OCI-LY7 (cell line): ENCODE measurements around the gene TICRR. TPM values are rescaled to one million over a fixed set of nuclear protein-coding genes. Genes with fewer than 3 reads are reported as not detected.

Experiments used
- BruUV-seq: library from RNA; stranded (reverse); fragments of 400-500 nt; replicated peaks from 2 replicates; lab custom pipeline; 2021; lab: Mats Ljungman, UMichigan
- CTCF ChIA-PET: fragments of 300-600 bp; sonication (Branson Sonifier 250); formaldehyde crosslinking; loops from one replicate; lab custom pipeline; 2022; ENCODE audit warnings: antibody characterized with exemption; ENCODE audit not compliant: unreplicated experiment; lab: Charles Lee
- POLR2A ChIA-PET: fragments of 300-600 bp; sonication (Branson Sonifier 250); formaldehyde crosslinking; loops from one replicate; lab custom pipeline; 2022; ENCODE audit warnings: antibody characterized with exemption; lab: Charles Lee
- DNase-seq: peaks from one replicate; pipeline ENCODE4 v3.0.0-alpha.2; 2015; ENCODE audit warnings: low spot score
- H2AFZ ChIP-seq: fragments of 200-600 bp; sonication (generic), shearing (Covaris generic); 2 replicates; pipeline ENCODE4 v1.6.1; 2014; ENCODE audit warnings: mild to moderate bottlenecking, antibody characterized with exemption, low read length, moderate library complexity
- H3K27ac ChIP-seq: fragments of 200-600 bp; sonication (generic); 2 replicates; pipeline ENCODE4 v1.5.1; 2014; ENCODE audit warnings: mixed run types, low read depth, mild to moderate bottlenecking, moderate library complexity, low read length, inconsistent platforms; ENCODE audit not compliant: poor library complexity, severe bottlenecking
- H3K36me3 ChIP-seq: fragments of 200-600 bp; sonication (generic); 2 replicates; pipeline ENCODE4 v1.6.1; 2014; ENCODE audit warnings: mild to moderate bottlenecking, antibody characterized with exemption, low read length, moderate library complexity, mixed read lengths; ENCODE audit not compliant: insufficient read depth
- H3K4me1 ChIP-seq: fragments of 200-600 bp; sonication (generic); 2 replicates; pipeline ENCODE4 v1.5.1; 2014; ENCODE audit warnings: mild to moderate bottlenecking, low read length; ENCODE audit not compliant: insufficient read depth, poor library complexity, severe bottlenecking
- H3K4me2 ChIP-seq: fragments of 200-600 bp; sonication (generic); 2 replicates; pipeline ENCODE4 v1.6.1; 2014; ENCODE audit warnings: mild to moderate bottlenecking, low read length
- H3K4me3 ChIP-seq: fragments of 200-600 bp; sonication (generic); 2 replicates; pipeline ENCODE4 v1.5.1; 2014; ENCODE audit warnings: mild to moderate bottlenecking, low read depth, low read length; ENCODE audit not compliant: poor library complexity, severe bottlenecking
- H3K79me2 ChIP-seq: fragments of 200-600 bp; sonication (generic); 2 replicates; pipeline ENCODE4 v1.6.1; 2016; ENCODE audit warnings: low read depth, mild to moderate bottlenecking, low read length, moderate library complexity, mixed read lengths; ENCODE audit not compliant: insufficient read depth
- H3K9me2 ChIP-seq: fragments of 200-600 bp; sonication (generic); 2 replicates; pipeline ENCODE4 v1.6.1; 2016; ENCODE audit warnings: mild to moderate bottlenecking, low read length, mixed read lengths; ENCODE audit not compliant: insufficient read depth
- H3K9me3 ChIP-seq: fragments of 200-600 bp; sonication (generic); 2 replicates; pipeline ENCODE4 v1.6.1; 2014; ENCODE audit warnings: mild to moderate bottlenecking, mixed run types, low read length, mixed read lengths
- H4K20me1 ChIP-seq: fragments of 200-600 bp; sonication (generic); 2 replicates; pipeline ENCODE4 v1.6.1; 2014; ENCODE audit warnings: mild to moderate bottlenecking, antibody characterized with exemption, low read length, moderate library complexity, mixed read lengths; ENCODE audit not compliant: insufficient read depth
- EZH2phosphoT487 ChIP-seq: fragments of 200-600 bp; sonication (generic); IDR thresholded peaks from 2 replicates; pipeline ENCODE4 v1.6.1; 2018; ENCODE audit warnings: low read depth, borderline replicate concordance, mild to moderate bottlenecking, mixed run types, antibody characterized with exemption, low read length, moderate library complexity, mixed read lengths
- intact Hi-C: fragments of 100-400 bp; cut with micrococcal nuclease; formaldehyde crosslinking; loops from one replicate; pipeline ENCODE4 v1.10.0; 2022; ENCODE audit not compliant: unreplicated experiment
- total RNA-seq, 2 experiments: library from RNA; depleted of rRNA in 1 of 2; stranded (reverse); fragments of >200 nt in 1 of 2; shearing (Covaris generic) in 1 of 2; gene quantifications; 2 replicates each; pipeline ENCODE4 v1.2.3, GENCODE V29; 2014 to 2022
- TF ChIP-seq, protein P1 (sequence below): fragments of 200-600 bp; sonication (generic); conservative IDR thresholded peaks from 2 replicates; pipeline ENCODE4 v1.5.1; 2014; ENCODE audit warnings: mild to moderate bottlenecking, antibody characterized with exemption, low read length, moderate library complexity, mixed read lengths

The TICRR gene
- total RNA-seq, 2 experiments from 2014 or later, result 25.9 to 44.4 TPM

- no peak for DNase-seq
- Histone ChIP-seq H2AFZ (no peak overlapping the region), H3K27ac (no peak overlapping the region), H3K4me2 (no peak overlapping the region), H3K79me2 (no peaks in the 10 kb centered on the region), H3K4me1 (no peaks in the 10 kb centered on the region), H4K20me1 (no peaks in the 10 kb centered on the region), H3K36me3 (peaks cover 62% of the 10 kb centered on the region), H3K4me3 (no peak overlapping the region), H3K9me2 (no peaks in the 10 kb centered on the region), H3K9me3 (no peaks in the 10 kb centered on the region)
- BruUV-seq, result no TSS peak
- TF ChIP-seq, protein P1, sequence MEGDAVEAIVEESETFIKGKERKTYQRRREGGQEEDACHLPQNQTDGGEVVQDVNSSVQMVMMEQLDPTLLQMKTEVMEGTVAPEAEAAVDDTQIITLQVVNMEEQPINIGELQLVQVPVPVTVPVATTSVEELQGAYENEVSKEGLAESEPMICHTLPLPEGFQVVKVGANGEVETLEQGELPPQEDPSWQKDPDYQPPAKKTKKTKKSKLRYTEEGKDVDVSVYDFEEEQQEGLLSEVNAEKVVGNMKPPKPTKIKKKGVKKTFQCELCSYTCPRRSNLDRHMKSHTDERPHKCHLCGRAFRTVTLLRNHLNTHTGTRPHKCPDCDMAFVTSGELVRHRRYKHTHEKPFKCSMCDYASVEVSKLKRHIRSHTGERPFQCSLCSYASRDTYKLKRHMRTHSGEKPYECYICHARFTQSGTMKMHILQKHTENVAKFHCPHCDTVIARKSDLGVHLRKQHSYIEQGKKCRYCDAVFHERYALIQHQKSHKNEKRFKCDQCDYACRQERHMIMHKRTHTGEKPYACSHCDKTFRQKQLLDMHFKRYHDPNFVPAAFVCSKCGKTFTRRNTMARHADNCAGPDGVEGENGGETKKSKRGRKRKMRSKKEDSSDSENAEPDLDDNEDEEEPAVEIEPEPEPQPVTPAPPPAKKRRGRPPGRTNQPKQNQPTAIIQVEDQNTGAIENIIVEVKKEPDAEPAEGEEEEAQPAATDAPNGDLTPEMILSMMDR, result no peak
- ChIA-PET CTCF (no interaction called here), POLR2A (no interaction called here)
- intact Hi-C loops, result no loop called here
Measured at GRCh38 chr15:89630974-89631901, 56.0 kb downstream of the TICRR start.

GRCh38 chr15:89631902-89632264 lies 56.6 kb downstream of the TICRR start:
- intact Hi-C loops, result no loop called here
- TF ChIP-seq EZH2phosphoT487, result no peak
- TF ChIP-seq, protein P1, result no peak
- no TSS peak for BruUV-seq
- no peak overlapping the region for H3K27ac ChIP-seq
- no peak overlapping the region for H3K4me2 ChIP-seq
- H3K4me1 ChIP-seq, result no peaks in the 10 kb centered on the region
- H3K4me3 ChIP-seq, result no peak overlapping the region
- no peaks in the 10 kb centered on the region for H3K9me3 ChIP-seq
- H2AFZ ChIP-seq, result no peak overlapping the region
- ChIA-PET CTCF (no interaction called here), POLR2A (no interaction called here)
- peaks cover 56% of the 10 kb centered on the region for H3K36me3 ChIP-seq
- no peaks in the 10 kb centered on the region for H3K79me2 ChIP-seq
- H3K9me2 ChIP-seq, result no peaks in the 10 kb centered on the region
- no peaks in the 10 kb centered on the region for H4K20me1 ChIP-seq
- no peak for DNase-seq
